Glutamatergic neuron (in vitro differentiated cells): ENCODE measurements around the gene ARTN. TPM values are rescaled to one million over a fixed set of nuclear protein-coding genes. Genes with fewer than 3 reads are reported as not detected.
A peak's percentile ranks its signal among the peaks of the same experiment; 100 is the strongest.

Source experiments
- DNase-seq: peaks from one replicate; pipeline ENCODE4 v3.0.0; 2022
- H3K27ac Mint-ChIP-seq: one replicate; pipeline ENCODE4 v1.8.0; 2020; ENCODE audit warnings: mild to moderate bottlenecking, mixed read lengths, inconsistent platforms; ENCODE audit not compliant: unreplicated experiment
- H3K27me3 Mint-ChIP-seq: one replicate; pipeline ENCODE4 v1.8.0; 2020; ENCODE audit warnings: mild to moderate bottlenecking, moderate library complexity, mixed read lengths, inconsistent platforms; ENCODE audit not compliant: unreplicated experiment
- H3K36me3 Mint-ChIP-seq: one replicate; pipeline ENCODE4 v1.8.0; 2020; ENCODE audit warnings: mild to moderate bottlenecking, mixed read lengths, inconsistent platforms; ENCODE audit not compliant: unreplicated experiment
- H3K4me1 Mint-ChIP-seq: one replicate; pipeline ENCODE4 v1.8.0; 2020; ENCODE audit warnings: mild to moderate bottlenecking, low read depth, mixed read lengths, inconsistent platforms; ENCODE audit not compliant: unreplicated experiment
- H3K4me3 Mint-ChIP-seq: one replicate; pipeline ENCODE4 v1.8.0; 2020; ENCODE audit warnings: mild to moderate bottlenecking, mixed read lengths, inconsistent platforms; ENCODE audit not compliant: unreplicated experiment
- H3K9me3 Mint-ChIP-seq: one replicate; pipeline ENCODE4 v1.8.0; 2020; ENCODE audit warnings: mild to moderate bottlenecking, moderate library complexity, mixed read lengths, inconsistent platforms; ENCODE audit not compliant: unreplicated experiment
- total RNA-seq: library from RNA; stranded (reverse); fragmentation: NEBNext Ultra II Directional; extraction: Animal tissue kit (Norgen Biotek cat#: 25700); gene quantifications from one replicate; pipeline ENCODE4 v1.2.1, GENCODE V29; 2021; ENCODE audit not compliant: unreplicated experiment
- TF ChIP-seq, protein P1 (sequence below): fragments of 200-600 bp; sonication (generic); IDR thresholded peaks from one replicate; pipeline ENCODE4 v1.5.0; 2021; ENCODE audit not compliant: partially characterized antibody, unreplicated experiment

ARTN gene
- total RNA-seq, 1 donor from 2014 or later = not detected

DNA sequence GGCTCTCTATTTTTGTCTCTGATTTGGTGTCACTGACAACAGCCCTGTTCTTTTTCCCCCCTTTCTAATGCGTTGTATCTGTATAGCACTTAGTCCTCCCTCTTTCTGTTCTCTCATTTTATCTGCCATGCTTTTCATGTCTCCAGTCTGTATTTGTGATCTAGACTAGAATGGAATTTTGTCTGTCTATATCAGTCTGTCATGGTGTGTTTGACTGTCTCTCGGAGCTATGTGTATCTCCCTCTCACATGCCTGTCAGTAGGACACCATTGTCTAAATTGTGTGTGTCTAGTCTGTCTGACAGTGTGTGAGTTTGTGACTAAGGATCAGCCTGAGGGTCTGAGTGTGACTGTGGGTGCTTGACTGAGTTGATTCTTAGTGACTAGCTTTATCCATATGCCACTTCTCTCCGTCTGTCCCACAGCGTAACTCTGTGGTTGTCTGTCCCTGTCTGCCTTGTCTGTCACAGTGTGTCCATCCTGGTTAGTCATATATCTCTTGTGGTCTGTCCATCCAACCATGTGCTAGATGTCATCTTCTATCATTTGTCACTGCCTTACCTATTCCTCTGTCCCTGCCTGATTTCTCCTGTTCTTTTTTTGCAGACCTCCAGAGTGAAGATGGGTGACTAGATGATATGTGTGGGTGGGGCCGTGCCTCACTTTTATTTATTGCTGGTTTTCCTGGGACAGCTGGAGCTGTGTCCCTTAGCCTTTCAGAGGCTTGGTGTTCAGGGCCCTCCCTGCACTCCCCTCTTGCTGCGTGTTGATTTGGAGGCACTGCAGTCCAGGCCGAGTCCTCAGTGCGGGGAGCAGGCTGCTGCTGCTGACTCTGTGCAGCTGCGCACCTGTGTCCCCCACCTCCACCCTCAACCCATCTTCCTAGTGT is 44.0 kb downstream of the ARTN start:
- Mint-ChIP-seq H3K4me3 (peak overlapping the region; percentile 90), H3K4me1 (peaks cover 21% of the 10 kb centered on the region), H3K27me3 (peaks cover 15% of the 10 kb centered on the region), H3K27ac (peak overlapping the region; percentile 56), H3K9me3 (peaks cover 14% of the 10 kb centered on the region), H3K36me3 (peaks cover 9% of the 10 kb centered on the region)
- no peak for DNase-seq
- TF ChIP-seq, protein P1, sequence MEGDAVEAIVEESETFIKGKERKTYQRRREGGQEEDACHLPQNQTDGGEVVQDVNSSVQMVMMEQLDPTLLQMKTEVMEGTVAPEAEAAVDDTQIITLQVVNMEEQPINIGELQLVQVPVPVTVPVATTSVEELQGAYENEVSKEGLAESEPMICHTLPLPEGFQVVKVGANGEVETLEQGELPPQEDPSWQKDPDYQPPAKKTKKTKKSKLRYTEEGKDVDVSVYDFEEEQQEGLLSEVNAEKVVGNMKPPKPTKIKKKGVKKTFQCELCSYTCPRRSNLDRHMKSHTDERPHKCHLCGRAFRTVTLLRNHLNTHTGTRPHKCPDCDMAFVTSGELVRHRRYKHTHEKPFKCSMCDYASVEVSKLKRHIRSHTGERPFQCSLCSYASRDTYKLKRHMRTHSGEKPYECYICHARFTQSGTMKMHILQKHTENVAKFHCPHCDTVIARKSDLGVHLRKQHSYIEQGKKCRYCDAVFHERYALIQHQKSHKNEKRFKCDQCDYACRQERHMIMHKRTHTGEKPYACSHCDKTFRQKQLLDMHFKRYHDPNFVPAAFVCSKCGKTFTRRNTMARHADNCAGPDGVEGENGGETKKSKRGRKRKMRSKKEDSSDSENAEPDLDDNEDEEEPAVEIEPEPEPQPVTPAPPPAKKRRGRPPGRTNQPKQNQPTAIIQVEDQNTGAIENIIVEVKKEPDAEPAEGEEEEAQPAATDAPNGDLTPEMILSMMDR = no peak

DNA sequence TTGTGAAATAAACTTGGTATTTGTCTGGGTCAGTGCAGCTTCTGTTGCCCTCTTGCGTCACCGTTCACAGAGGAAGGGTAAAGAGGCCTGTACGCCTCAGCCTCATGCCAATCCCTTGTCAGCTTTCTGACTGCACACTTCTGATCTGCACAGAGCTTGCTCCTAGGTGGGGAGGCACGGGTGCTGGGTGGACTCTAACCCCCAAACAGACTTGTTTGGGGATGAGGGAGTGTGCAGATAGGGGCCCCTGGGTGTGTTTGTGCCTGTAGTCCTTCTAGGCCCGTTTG is 44.6 kb downstream of the ARTN start:
- DNase-seq = no peak
- Mint-ChIP-seq H3K36me3 (peaks cover 9% of the 10 kb centered on the region), H3K27me3 (peaks cover 15% of the 10 kb centered on the region), H3K4me3 (peak overlapping the region; percentile 90), H3K4me1 (peaks cover 21% of the 10 kb centered on the region), H3K9me3 (peaks cover 14% of the 10 kb centered on the region), H3K27ac (no peak overlapping the region)
- TF ChIP-seq, protein P1 = no peak

DNA sequence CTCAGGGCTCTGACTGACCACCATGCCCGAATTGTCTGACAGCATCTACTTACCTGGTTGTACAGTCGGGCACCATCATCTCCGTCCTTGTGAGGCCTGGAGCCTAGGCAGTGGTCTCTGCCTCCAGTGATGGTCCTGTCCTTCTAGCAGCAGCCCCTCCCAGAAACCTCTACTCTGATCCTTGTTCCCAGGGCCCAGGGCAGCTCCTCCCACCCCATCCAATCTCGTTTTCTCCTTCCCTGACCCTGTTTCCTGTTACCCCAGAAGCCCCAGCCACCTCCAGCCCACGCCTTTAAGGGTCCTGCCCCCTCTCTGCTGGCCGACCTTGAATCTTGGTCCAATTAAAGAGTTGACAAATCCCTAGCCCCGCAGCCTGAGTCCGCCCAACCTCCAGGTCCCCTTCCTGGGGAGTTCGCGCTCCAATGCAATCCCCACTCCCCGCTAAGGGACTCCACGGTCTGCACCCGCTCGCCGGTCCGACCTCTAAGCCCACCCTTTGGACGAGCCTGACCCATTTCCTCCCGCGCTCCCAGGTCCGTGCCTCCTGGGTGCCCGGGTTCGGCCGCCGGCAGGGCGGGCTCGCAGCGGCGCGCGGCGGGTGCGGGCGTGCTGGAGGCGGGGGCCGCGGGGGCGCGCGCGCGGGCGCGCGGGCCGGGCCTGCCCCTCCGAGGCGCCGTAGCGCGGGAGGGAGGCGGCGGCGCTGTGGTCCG is 45.1 kb downstream of the ARTN start, which contains the start of gene B4GALT2:
Gene B4GALT2, plus strand, starts transcription at position 660 of the 710 bp plus-strand sequence. CDS start 1,951 bp downstream, outside the sequence.
- Mint-ChIP-seq H3K36me3 (peaks cover 9% of the 10 kb centered on the region), H3K27me3 (peaks cover 15% of the 10 kb centered on the region), H3K4me3 (peak within 1 kb of the TSS; percentile 91), H3K4me1 (peaks cover 25% of the 10 kb centered on the region), H3K9me3 (peaks cover 16% of the 10 kb centered on the region), H3K27ac (peak within 1 kb of the TSS; percentile 83)
- DNase-seq = peak; percentile 59
- TF ChIP-seq, protein P1 = no peak

DNA sequence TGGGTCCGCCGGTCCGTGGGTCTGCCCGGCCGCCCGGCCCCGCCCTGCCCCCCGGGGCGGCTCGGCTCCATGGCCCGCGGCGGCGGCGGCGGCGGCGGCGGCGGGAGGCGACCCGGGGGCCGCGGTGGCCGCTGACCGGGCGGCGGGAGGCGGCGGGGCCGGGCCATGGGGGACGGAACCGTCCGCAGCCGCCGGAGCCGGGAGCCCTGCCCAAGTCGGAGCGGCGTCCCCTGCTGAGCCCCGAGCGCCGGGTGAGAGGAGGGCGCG is 45.6 kb downstream of the ARTN start:
- H3K4me3 Mint-ChIP-seq = no peak overlapping the region
- DNase-seq = no peak
- peaks cover 11% of the 10 kb centered on the region for H3K9me3 Mint-ChIP-seq
- peaks cover 11% of the 10 kb centered on the region for H3K27me3 Mint-ChIP-seq
- H3K36me3 Mint-ChIP-seq = peaks cover 9% of the 10 kb centered on the region
- TF ChIP-seq, protein P1 = no peak
- peaks cover 21% of the 10 kb centered on the region for H3K4me1 Mint-ChIP-seq
- H3K27ac Mint-ChIP-seq = no peak overlapping the region
